ENCODE data around the gene SLC6A1. TPM values are rescaled to one million over a fixed set of nuclear protein-coding genes. Genes with fewer than 3 reads are reported as not detected.

SLC6A1 gene
- total and polyA plus RNA-seq, 2 of the 8 experiments (the other 6 are each of a cell fraction or from before 2014, with no cell fraction given): 0.30 to 0.63 TPM

GRCh38 chr3:10949197-10949596 is 43.4 kb upstream of the SLC6A1 start:
- no peak overlapping the region for H3K23ac ChIP-seq (ENCODE audit: insufficient read length)
- H3K36me3 ChIP-seq (ENCODE audit: control insufficient read depth in 2 of 4, insufficient read depth in 4 of 4, low read length in 3 of 4): no peaks in the 10 kb centered on the region
- H3K4me1 ChIP-seq (replicated peaks in 1 of 4; ENCODE audit: control insufficient read depth in 3 of 4, insufficient read depth in 4 of 4, low read length in 3 of 4): no peaks in the 10 kb centered on the region
- H3K4ac ChIP-seq (replicated peaks; ENCODE audit: insufficient read length, low read depth, low read length): no peak overlapping the region
- H4K5ac ChIP-seq (ENCODE audit: insufficient read length, low read depth, low read length): no peak overlapping the region
- H2BK20ac ChIP-seq (ENCODE audit: low read length): no peak overlapping the region
- H3K4me3 ChIP-seq (ENCODE audit: extremely low read depth in 1 of 4, insufficient read depth in 2 of 4, low read depth in 3 of 4, low read length in 4 of 4): no peak overlapping the region
- H4K91ac ChIP-seq (replicated peaks; ENCODE audit: insufficient read length, low read length): no peak overlapping the region
- TF ChIP-seq MAFK (IDR thresholded peaks at IDR 0.05; ENCODE audit: low read depth, low read length): no peak
- no peak for TF ChIP-seq EGR1 (IDR thresholded peaks at IDR 0.05; ENCODE audit: borderline replicate concordance, low read depth, low read length)
- no peak for TF ChIP-seq RAD21 (IDR thresholded peaks at IDR 0.05 in 1 of 2, conservative IDR thresholded peaks at IDR 0.05 in 1 of 2; ENCODE audit: low read depth in 2 of 2, low read length in 2 of 2)
- TF ChIP-seq CTBP2 (IDR thresholded peaks at IDR 0.05; ENCODE audit: borderline replicate concordance, insufficient read depth, insufficient read length, low read length): no peak
- TF ChIP-seq SP4 (IDR thresholded peaks at IDR 0.05; ENCODE audit: low read length): no peak
- no peak for TF ChIP-seq SUZ12 (IDR thresholded peaks at IDR 0.05; ENCODE audit: low read length)
- no peak for TF ChIP-seq CBX5 (IDR thresholded peaks at IDR 0.05; ENCODE audit: low read depth, low read length)
- no peak for TF ChIP-seq ASH2L (IDR thresholded peaks at IDR 0.05; ENCODE audit: low read length)
- TF ChIP-seq BCL11A (IDR thresholded peaks at IDR 0.05; ENCODE audit: low read depth in 2 of 2, low read length in 2 of 2): no peak
- no peak overlapping the region for H3K4me2 ChIP-seq (ENCODE audit: insufficient read depth in 1 of 2, low read depth in 2 of 2, low read length in 2 of 2)
- H3K27ac ChIP-seq (ENCODE audit: low read depth, low read length): no peak overlapping the region
- H2BK12ac ChIP-seq (ENCODE audit: low read depth, low read length): no peak overlapping the region
- no peak overlapping the region for H3K56ac ChIP-seq (replicated peaks; ENCODE audit: insufficient read length, low read depth, low read length)
- no peak overlapping the region for H2AK5ac ChIP-seq (ENCODE audit: low read depth, low read length)
- ChIA-PET POLR2A (ENCODE audit: partially characterized antibody) (no interaction called here), CTCF (ENCODE audit: partially characterized antibody) (interaction anchor here (0.7 to 16.2 kb wide), 14 partner anchors 7 to 191 kb away, joined by 3 to 211 read pairs (median 4); no protein-coding TSS in a partner anchor)
- H3K79me1 ChIP-seq (ENCODE audit: low read depth, low read length): no peaks in the 10 kb centered on the region
- no peaks in the 10 kb centered on the region for H3K9me3 ChIP-seq (ENCODE audit: insufficient read depth in 2 of 2, low read depth in 1 of 2, low read length in 1 of 2)
- H2AFZ ChIP-seq (ENCODE audit: low read length): no peak overlapping the region
- WGBS, 2 experiments (ENCODE audit: extremely low coverage in 1 of 2, insufficient coverage in 1 of 2, insufficient read length in 1 of 2, insufficient replicate concordance in 2 of 2, low coverage in 1 of 2, low lambda C conversion rate in 2 of 2, missing lambda C conversion rate in 1 of 2): 90% methylated on average over 19 of the region's 19 CpGs; no CpG with 5 or more reads in 1 of the 2 experiments
- H2BK5ac ChIP-seq (ENCODE audit: low read depth, low read length): no peak overlapping the region
- no peak overlapping the region for H3K9ac ChIP-seq (replicated peaks in 1 of 4; ENCODE audit: extremely low read depth in 1 of 4, low read depth in 3 of 4, low read length in 3 of 4)
- no peak for FAIRE-seq
- no peak for DNase-seq (ENCODE audit: low read depth in 1 of 2, low spot score in 2 of 2)
- H3K14ac ChIP-seq (ENCODE audit: insufficient read length): no peak overlapping the region
- no peaks in the 10 kb centered on the region for H3K23me2 ChIP-seq (ENCODE audit: low read depth, low read length)
- H4K20me1 ChIP-seq (replicated peaks in 1 of 2; ENCODE audit: control insufficient read depth in 1 of 2, insufficient read depth in 2 of 2, low read length in 2 of 2): peaks cover 0 to 2% of the 10 kb centered on the region in 2 experiments
- no peak overlapping the region for H3K18ac ChIP-seq (ENCODE audit: extremely low read depth, low read length)
- H3K27me3 ChIP-seq (replicated peaks in 1 of 4; ENCODE audit: control insufficient read depth in 3 of 4, extremely low read depth in 1 of 4, insufficient read depth in 3 of 4, low read length in 3 of 4): no peaks in the 10 kb centered on the region
- H3K79me2 ChIP-seq (ENCODE audit: control insufficient read depth in 1 of 2, insufficient read depth in 2 of 2, low read length in 2 of 2): no peaks in the 10 kb centered on the region
- no peak overlapping the region for H4K8ac ChIP-seq (ENCODE audit: extremely low read depth, insufficient read depth, low read length)
- no peak overlapping the region for H2BK120ac ChIP-seq (replicated peaks; ENCODE audit: low read depth, low read length)
- H2BK15ac ChIP-seq (ENCODE audit: low read length): no peak overlapping the region

All from H1 (cell line).